ENCODE results near the gene CACNA1C.
"Not testable (repeated sequence)": the region's sequence is repeated elsewhere in the genome, so short reads cannot be mapped to it uniquely, and the experiment has no call there.

DNA sequence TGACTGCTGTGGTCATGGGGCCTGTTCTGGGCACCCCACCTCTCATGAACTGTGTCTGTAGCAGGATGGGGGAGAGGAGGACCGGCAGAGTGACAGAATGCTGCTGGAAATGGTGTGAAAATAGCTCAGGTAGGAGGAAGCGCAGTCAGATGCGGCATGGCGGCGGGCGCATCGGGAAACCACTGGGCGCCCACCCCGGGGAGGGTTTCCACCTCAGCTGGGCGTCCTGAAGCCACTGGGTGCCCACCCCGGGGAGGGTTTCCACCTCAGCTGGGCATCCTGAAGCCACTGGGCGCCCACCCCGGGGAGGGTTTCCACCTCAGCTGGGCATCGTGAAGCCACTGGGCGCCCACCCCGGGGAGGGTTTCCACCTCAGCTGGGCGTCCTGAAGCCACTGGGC, 52.6 kb downstream of the CACNA1C start:
- TF ChIP-seq, protein P1, sequence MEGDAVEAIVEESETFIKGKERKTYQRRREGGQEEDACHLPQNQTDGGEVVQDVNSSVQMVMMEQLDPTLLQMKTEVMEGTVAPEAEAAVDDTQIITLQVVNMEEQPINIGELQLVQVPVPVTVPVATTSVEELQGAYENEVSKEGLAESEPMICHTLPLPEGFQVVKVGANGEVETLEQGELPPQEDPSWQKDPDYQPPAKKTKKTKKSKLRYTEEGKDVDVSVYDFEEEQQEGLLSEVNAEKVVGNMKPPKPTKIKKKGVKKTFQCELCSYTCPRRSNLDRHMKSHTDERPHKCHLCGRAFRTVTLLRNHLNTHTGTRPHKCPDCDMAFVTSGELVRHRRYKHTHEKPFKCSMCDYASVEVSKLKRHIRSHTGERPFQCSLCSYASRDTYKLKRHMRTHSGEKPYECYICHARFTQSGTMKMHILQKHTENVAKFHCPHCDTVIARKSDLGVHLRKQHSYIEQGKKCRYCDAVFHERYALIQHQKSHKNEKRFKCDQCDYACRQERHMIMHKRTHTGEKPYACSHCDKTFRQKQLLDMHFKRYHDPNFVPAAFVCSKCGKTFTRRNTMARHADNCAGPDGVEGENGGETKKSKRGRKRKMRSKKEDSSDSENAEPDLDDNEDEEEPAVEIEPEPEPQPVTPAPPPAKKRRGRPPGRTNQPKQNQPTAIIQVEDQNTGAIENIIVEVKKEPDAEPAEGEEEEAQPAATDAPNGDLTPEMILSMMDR (IDR thresholded peaks at IDR 0.05; ENCODE audit: borderline replicate concordance, extremely low read depth, low read length, poor library complexity, severe bottlenecking), result not testable (repeated sequence)
- TF ChIP-seq EZH2 (IDR thresholded peaks at IDR 0.05; ENCODE audit: borderline replicate concordance, low read depth, low read length, severe bottlenecking), result not testable (repeated sequence)

Data from DND-41 (cell line).